Liver (tissue), 3 donors: ENCODE results near the gene KLHL33.

Experiments
- CTCF ChIP-seq: fragments of 150-350 bp; IDR thresholded peaks from 2 replicates; pipeline ENCODE4 v1.5.1; 2017; ENCODE audit warnings: improper control_type of control experiment, low read depth, low read length; ENCODE audit not compliant: missing input control
- FOXA1 ChIP-seq: IDR thresholded peaks from 2 replicates; pipeline ENCODE4 v1.6.1; 2016; ENCODE audit warnings: antibody characterized with exemption
- GABPA ChIP-seq, 2 donors: IDR thresholded peaks in 1 of 2; conservative IDR thresholded peaks in 1 of 2; 2 replicates each; pipeline ENCODE4 v1.6.1; 2016; ENCODE audit warnings: antibody characterized with exemption in 2 of 2, mild to moderate bottlenecking in 1 of 2, moderate library complexity in 1 of 2
- MAX ChIP-seq: IDR thresholded peaks from 2 replicates; pipeline ENCODE4 v1.6.1; 2016; ENCODE audit warnings: antibody characterized with exemption
- REST ChIP-seq: IDR thresholded peaks from 2 replicates; pipeline ENCODE4 v1.6.1; 2016; ENCODE audit warnings: antibody characterized with exemption, mild to moderate bottlenecking
- RXRA ChIP-seq, 2 donors: IDR thresholded peaks; 2 replicates each; pipeline ENCODE4 v1.6.1; 2017 to 2018; ENCODE audit warnings: antibody characterized with exemption in 2 of 2, mild to moderate bottlenecking in 1 of 2
- SP1 ChIP-seq: IDR thresholded peaks from 2 replicates; pipeline ENCODE4 v1.6.1; 2018; ENCODE audit warnings: antibody characterized with exemption, mild to moderate bottlenecking
- TAF1 ChIP-seq: conservative IDR thresholded peaks from 2 replicates; pipeline ENCODE4 v1.6.1; 2016; ENCODE audit warnings: antibody characterized with exemption, mild to moderate bottlenecking
- YY1 ChIP-seq: IDR thresholded peaks from 2 replicates; pipeline ENCODE4 v1.6.1; 2016; ENCODE audit warnings: antibody characterized with exemption, mild to moderate bottlenecking
- ZBTB33 ChIP-seq: IDR thresholded peaks from 2 replicates; pipeline ENCODE4 v1.6.1; 2016; ENCODE audit warnings: antibody characterized with exemption
- donor health status: healthy.
- donor health status: healthy.

- no peak for TF ChIP-seq CTCF
- no peak for TF ChIP-seq FOXA1
- TF ChIP-seq RXRA (IDR thresholded peaks at IDR 0.05) = no peak
- no peak for TF ChIP-seq TAF1
- no peak for TF ChIP-seq YY1
- TF ChIP-seq SP1 = no peak
- TF ChIP-seq REST = no peak
- TF ChIP-seq GABPA (IDR thresholded peaks at IDR 0.05 in 1 of 2, conservative IDR thresholded peaks at IDR 0.05 in 1 of 2) = no peak
- TF ChIP-seq ZBTB33 = no peak
- no peak for TF ChIP-seq MAX
These were observed 51.6 kb downstream of the KLHL33 start for GRCh38 chr14:20384321-20384720.
